SK-N-SH (cell line): ENCODE measurements around the gene SLC39A9. TPM values are rescaled to one million over a fixed set of nuclear protein-coding genes. Genes with fewer than 3 reads are reported as not detected.

Experiments used
- CTCF ChIA-PET: fragments of 300-600, 350-600 bp; formaldehyde crosslinking; extraction: SDS; loops from one replicate; lab custom pipeline; 2021; lab: Yijun Ruan, JAX
- POLR2A ChIA-PET: fragments of 350-600 bp; sonication (Branson Sonifier 250); formaldehyde crosslinking; extraction: SDS; loops from one replicate; lab custom pipeline; 2020; ENCODE audit warnings: antibody characterized with exemption, inconsistent platforms; lab: Yijun Ruan, JAX
- DNase-seq: peaks from one replicate; pipeline ENCODE4 v3.0.0; 2012
- H2AFZ ChIP-seq: fragments of 200-600 bp; sonication (generic); 2 replicates; pipeline ENCODE4 v1.8.1; 2016; ENCODE audit warnings: antibody characterized with exemption, mild to moderate bottlenecking, low read depth
- H3F3A ChIP-seq: fragments of 200-600 bp; sonication (generic); replicated peaks from 2 replicates; pipeline ENCODE3; 2016; ENCODE audit warnings: antibody characterized with exemption, mild to moderate bottlenecking; ENCODE audit not compliant: insufficient read depth
- H3K27ac ChIP-seq, 2 experiments: fragments of 200-500 bp in 1 of 2; fragments of 200-600 bp in 1 of 2; sonication (Bioruptor generic) in 1 of 2; sonication (generic), shearing (Covaris generic) in 1 of 2; 2 replicates each; pipeline versions ENCODE4 v1.5.1 to v1.6.1; 2014 to 2016; ENCODE audit warnings: low read depth in 2 of 2, inconsistent platforms in 1 of 2, low read length in 1 of 2, mild to moderate bottlenecking in 1 of 2, mixed read lengths in 1 of 2
- H3K27me3 ChIP-seq: fragments of 200-600 bp; sonication (generic), shearing (Covaris generic); 2 replicates; pipeline ENCODE4 v1.6.1; 2016; ENCODE audit warnings: mixed run types; ENCODE audit not compliant: insufficient read depth
- H3K36me3 ChIP-seq, 2 experiments: fragments of 200-500 bp in 1 of 2; fragments of 200-600 bp in 1 of 2; sonication (Bioruptor generic) in 1 of 2; sonication (generic) in 1 of 2; replicated peaks in 1 of 2; 2 replicates each; pipeline versions ENCODE3 to v1.5.1; 2014 to 2016; ENCODE audit warnings: low read length in 1 of 2, mild to moderate bottlenecking in 1 of 2; ENCODE audit not compliant: insufficient read depth in 2 of 2, control insufficient read depth in 1 of 2
- H3K4me1 ChIP-seq, 2 experiments: fragments of 200-500 bp in 1 of 2; fragments of 200-600 bp in 1 of 2; sonication (Bioruptor generic) in 1 of 2; sonication (generic), shearing (Covaris generic) in 1 of 2; 2 replicates each; pipeline versions ENCODE4 v1.5.1 to v1.6.1; 2014 to 2016; ENCODE audit warnings: low read depth in 1 of 2, low read length in 1 of 2, mixed run types in 1 of 2; ENCODE audit not compliant: insufficient read depth in 2 of 2, control insufficient read depth in 1 of 2
- H3K4me2 ChIP-seq: fragments of 200-600 bp; sonication (generic), shearing (Covaris generic); 2 replicates; pipeline ENCODE4 v1.6.1; 2017; ENCODE audit warnings: mixed run types
- H3K4me3 ChIP-seq, 2 experiments: fragments of 200-500 bp in 1 of 2; fragments of 200-600 bp in 1 of 2; sonication (Bioruptor generic) in 1 of 2; sonication (generic), shearing (Covaris generic) in 1 of 2; 2 replicates each; pipeline versions ENCODE4 v1.5.1 to v1.8.1; 2014 to 2016; ENCODE audit warnings: low read depth in 2 of 2, inconsistent platforms in 1 of 2, low read length in 1 of 2, mild to moderate bottlenecking in 1 of 2, mixed read lengths in 1 of 2, moderate library complexity in 1 of 2
- H3K79me2 ChIP-seq: fragments of 200-600 bp; sonication (generic); 2 replicates; pipeline ENCODE4 v1.8.1; 2017; ENCODE audit warnings: mild to moderate bottlenecking; ENCODE audit not compliant: insufficient read depth
- H3K9ac ChIP-seq: fragments of 200-600 bp; sonication (generic); 2 replicates; pipeline ENCODE4 v1.6.1; 2017; ENCODE audit warnings: mixed run types
- H3K9me2 ChIP-seq: fragments of 200-600 bp; sonication (generic); 2 replicates; pipeline ENCODE4 v1.6.1; 2017; ENCODE audit warnings: mixed run types
- H3K9me3 ChIP-seq: fragments of 200-600 bp; sonication (generic); 2 replicates; pipeline ENCODE4 v1.6.1; 2017; ENCODE audit warnings: mixed run types, mild to moderate bottlenecking, moderate library complexity
- H4K20me1 ChIP-seq: fragments of 200-600 bp; sonication (generic); 2 replicates; pipeline ENCODE4 v1.6.1; 2017; ENCODE audit warnings: mild to moderate bottlenecking, mixed run types; ENCODE audit not compliant: insufficient read depth
- CHD2 ChIP-seq: fragments of 150-350 bp; IDR thresholded peaks from 2 replicates; pipeline ENCODE4 v1.6.1; 2018; ENCODE audit warnings: low read length; ENCODE audit not compliant: partially characterized antibody
- ELF1 ChIP-seq: IDR thresholded peaks from 2 replicates; pipeline ENCODE4 v1.4.0; 2012
- EZH2phosphoT487 ChIP-seq: fragments of 200-600 bp; sonication (generic); IDR thresholded peaks from 2 replicates; pipeline ENCODE4 v1.6.1; 2017; ENCODE audit warnings: low read depth, mixed run types, mild to moderate bottlenecking, antibody characterized with exemption, moderate library complexity, borderline replicate concordance
- GABPA ChIP-seq: IDR thresholded peaks from 2 replicates; pipeline ENCODE4 v1.4.0; 2012; ENCODE audit warnings: low read depth, mild to moderate bottlenecking
- GATA2 ChIP-seq: sonication (generic); formaldehyde crosslinking; IDR thresholded peaks from 2 replicates; pipeline ENCODE4 v1.5.0; 2020; ENCODE audit warnings: mild to moderate bottlenecking, missing genetic modification reagents
- MEF2A ChIP-seq: IDR thresholded peaks from 2 replicates; pipeline ENCODE4 v1.4.0; 2012; ENCODE audit warnings: low read depth, borderline replicate concordance
- RCOR1 ChIP-seq: fragments of 150-350 bp; IDR thresholded peaks from 2 replicates; pipeline ENCODE4 v1.6.1; 2017; ENCODE audit warnings: antibody characterized with exemption, low read length
- TCF12 ChIP-seq: IDR thresholded peaks from 2 replicates; pipeline ENCODE4 v1.4.0; 2012
- WGBS: methylation state at CpG from one replicate; pipeline ENCODE4 v1.1.6; 2017; ENCODE audit warnings: low lambda C conversion rate; 5-methylcytosine and 5-hydroxymethylcytosine counted together
- polyA plus RNA-seq, 3 experiments: library from polyadenylated mRNA; depleted of rRNA; stranded (reverse); fragments of >200 nt; gene quantifications; 2 replicates each; pipeline ENCODE4 v1.2.3, GENCODE V29; 2012
- TF ChIP-seq, protein P1 (sequence below): IDR thresholded peaks from 2 replicates; pipeline ENCODE4 v1.4.0; 2012; ENCODE audit warnings: low read depth, borderline replicate concordance
- TF ChIP-seq, protein P2 (sequence below): fragments of 200-600 bp; sonication (generic); IDR thresholded peaks from 2 replicates; pipeline ENCODE4 v1.6.1; 2017; ENCODE audit warnings: antibody characterized with exemption, mild to moderate bottlenecking, moderate library complexity
- TF ChIP-seq, protein P3 (sequence below): fragments of 150-350 bp; IDR thresholded peaks from 2 replicates; pipeline ENCODE4 v1.6.1; 2016; ENCODE audit warnings: mild to moderate bottlenecking, low read depth, low read length
- TF ChIP-seq, protein P4 (sequence below): IDR thresholded peaks from 2 replicates; pipeline ENCODE4 v1.4.0; 2012; ENCODE audit warnings: low read depth, borderline replicate concordance

The SLC39A9 gene
- polyA plus RNA-seq, 1 of the 3 experiments (the other 2 are of a cell fraction): 39.8 TPM

DNA sequence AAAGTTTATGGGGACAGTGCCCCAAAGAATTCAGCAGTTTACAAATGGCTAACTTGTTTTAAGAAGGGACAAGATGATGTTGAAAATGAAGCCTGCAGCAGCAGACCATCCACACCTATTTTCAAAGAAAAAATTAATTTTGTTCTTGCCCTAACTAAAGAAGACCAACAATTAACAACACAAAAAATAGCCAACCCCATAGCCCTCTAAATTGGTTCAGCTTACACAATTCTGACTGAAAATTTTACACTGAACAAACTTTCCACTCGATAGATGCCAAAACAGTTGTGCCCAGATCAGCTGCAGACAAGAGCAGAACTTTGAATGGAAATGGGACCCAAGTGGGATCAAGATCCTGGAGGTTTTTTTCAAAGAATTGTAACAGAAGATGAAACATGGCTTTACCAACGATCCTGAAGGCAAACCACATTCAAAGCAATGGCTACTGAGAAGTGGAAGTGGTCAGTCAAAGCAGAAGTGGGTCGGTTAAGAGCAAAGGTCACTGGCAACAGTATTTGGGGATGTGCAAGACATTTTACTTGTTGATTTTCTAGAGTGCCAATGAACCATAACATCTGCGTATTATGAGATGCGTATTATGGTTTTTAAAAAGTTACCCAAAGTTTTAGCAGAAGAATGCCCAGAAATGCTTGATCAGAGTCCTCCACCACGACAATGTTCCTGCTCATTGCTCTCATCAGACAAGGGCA is 30.0 kb downstream of the SLC39A9 start:
- no peak overlapping the region for H2AFZ ChIP-seq
- no peaks in the 10 kb centered on the region for H3K27me3 ChIP-seq
- TF ChIP-seq ELF1 (no peak), TCF12 (no peak), GABPA (no peak), MEF2A (no peak), EZH2phosphoT487 (no peak), CHD2 (no peak), GATA2 (no peak), RCOR1 (no peak)
- TF ChIP-seq, protein P1, sequence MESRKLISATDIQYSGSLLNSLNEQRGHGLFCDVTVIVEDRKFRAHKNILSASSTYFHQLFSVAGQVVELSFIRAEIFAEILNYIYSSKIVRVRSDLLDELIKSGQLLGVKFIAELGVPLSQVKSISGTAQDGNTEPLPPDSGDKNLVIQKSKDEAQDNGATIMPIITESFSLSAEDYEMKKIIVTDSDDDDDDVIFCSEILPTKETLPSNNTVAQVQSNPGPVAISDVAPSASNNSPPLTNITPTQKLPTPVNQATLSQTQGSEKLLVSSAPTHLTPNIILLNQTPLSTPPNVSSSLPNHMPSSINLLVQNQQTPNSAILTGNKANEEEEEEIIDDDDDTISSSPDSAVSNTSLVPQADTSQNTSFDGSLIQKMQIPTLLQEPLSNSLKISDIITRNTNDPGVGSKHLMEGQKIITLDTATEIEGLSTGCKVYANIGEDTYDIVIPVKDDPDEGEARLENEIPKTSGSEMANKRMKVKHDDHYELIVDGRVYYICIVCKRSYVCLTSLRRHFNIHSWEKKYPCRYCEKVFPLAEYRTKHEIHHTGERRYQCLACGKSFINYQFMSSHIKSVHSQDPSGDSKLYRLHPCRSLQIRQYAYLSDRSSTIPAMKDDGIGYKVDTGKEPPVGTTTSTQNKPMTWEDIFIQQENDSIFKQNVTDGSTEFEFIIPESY: no peak
- TF ChIP-seq, protein P2, sequence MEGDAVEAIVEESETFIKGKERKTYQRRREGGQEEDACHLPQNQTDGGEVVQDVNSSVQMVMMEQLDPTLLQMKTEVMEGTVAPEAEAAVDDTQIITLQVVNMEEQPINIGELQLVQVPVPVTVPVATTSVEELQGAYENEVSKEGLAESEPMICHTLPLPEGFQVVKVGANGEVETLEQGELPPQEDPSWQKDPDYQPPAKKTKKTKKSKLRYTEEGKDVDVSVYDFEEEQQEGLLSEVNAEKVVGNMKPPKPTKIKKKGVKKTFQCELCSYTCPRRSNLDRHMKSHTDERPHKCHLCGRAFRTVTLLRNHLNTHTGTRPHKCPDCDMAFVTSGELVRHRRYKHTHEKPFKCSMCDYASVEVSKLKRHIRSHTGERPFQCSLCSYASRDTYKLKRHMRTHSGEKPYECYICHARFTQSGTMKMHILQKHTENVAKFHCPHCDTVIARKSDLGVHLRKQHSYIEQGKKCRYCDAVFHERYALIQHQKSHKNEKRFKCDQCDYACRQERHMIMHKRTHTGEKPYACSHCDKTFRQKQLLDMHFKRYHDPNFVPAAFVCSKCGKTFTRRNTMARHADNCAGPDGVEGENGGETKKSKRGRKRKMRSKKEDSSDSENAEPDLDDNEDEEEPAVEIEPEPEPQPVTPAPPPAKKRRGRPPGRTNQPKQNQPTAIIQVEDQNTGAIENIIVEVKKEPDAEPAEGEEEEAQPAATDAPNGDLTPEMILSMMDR: no peak
- TF ChIP-seq, protein P3, sequence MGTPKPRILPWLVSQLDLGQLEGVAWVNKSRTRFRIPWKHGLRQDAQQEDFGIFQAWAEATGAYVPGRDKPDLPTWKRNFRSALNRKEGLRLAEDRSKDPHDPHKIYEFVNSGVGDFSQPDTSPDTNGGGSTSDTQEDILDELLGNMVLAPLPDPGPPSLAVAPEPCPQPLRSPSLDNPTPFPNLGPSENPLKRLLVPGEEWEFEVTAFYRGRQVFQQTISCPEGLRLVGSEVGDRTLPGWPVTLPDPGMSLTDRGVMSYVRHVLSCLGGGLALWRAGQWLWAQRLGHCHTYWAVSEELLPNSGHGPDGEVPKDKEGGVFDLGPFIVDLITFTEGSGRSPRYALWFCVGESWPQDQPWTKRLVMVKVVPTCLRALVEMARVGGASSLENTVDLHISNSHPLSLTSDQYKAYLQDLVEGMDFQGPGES: no peak
- TF ChIP-seq, protein P4, sequence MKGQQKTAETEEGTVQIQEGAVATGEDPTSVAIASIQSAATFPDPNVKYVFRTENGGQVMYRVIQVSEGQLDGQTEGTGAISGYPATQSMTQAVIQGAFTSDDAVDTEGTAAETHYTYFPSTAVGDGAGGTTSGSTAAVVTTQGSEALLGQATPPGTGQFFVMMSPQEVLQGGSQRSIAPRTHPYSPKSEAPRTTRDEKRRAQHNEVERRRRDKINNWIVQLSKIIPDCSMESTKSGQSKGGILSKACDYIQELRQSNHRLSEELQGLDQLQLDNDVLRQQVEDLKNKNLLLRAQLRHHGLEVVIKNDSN: no peak
- TF ChIP-seq, all 33 proteins: peak for 0
- H3K4me3 ChIP-seq: no peak overlapping the region
- H3K9me2 ChIP-seq: no peaks in the 10 kb centered on the region
- no peak overlapping the region for H3K27ac ChIP-seq
- H3K4me2 ChIP-seq: no peak overlapping the region
- H3K4me1 ChIP-seq: no peaks in the 10 kb centered on the region
- ChIA-PET POLR2A (no interaction called here), CTCF (interaction anchor here (1.6 kb wide), 1 partner anchor 67 kb away, joined by 3 read pairs; no protein-coding TSS in a partner anchor)
- no peak for DNase-seq
- H4K20me1 ChIP-seq: no peaks in the 10 kb centered on the region
- peaks cover 32% of the 10 kb centered on the region for H3K79me2 ChIP-seq
- no peaks in the 10 kb centered on the region for H3K9me3 ChIP-seq
- peaks cover 6% of the 10 kb centered on the region for H3F3A ChIP-seq
- peaks cover 27 to 53% of the 10 kb centered on the region in 2 experiments for H3K36me3 ChIP-seq
- no peak overlapping the region for H3K9ac ChIP-seq
- 94% methylated on average over 6 of the region's 6 CpGs for WGBS
